ENCODE measurements around the gene MAT1A. TPM values are rescaled to one million over a fixed set of nuclear protein-coding genes. Genes with fewer than 3 reads are reported as not detected.
"Not testable (repeated sequence)": the region's sequence is repeated elsewhere in the genome, so short reads cannot be mapped to it uniquely, and the experiment has no call there.

The MAT1A gene
- total and polyA plus RNA-seq, 9 of the 15 experiments (the other 6 are each of a cell fraction or from before 2014, with no cell fraction given), result 0.03 to 0.30 (median 0.11) TPM; not detected in 2

GRCh38 chr10:80249906-80250305 lies 39.6 kb downstream of the MAT1A start:
- H3K4me3 ChIP-seq; DNase-seq (ENCODE audit: extremely low read depth in 1 of 4, low spot score in 3 of 4); H3K36me3 ChIP-seq (ENCODE audit: control insufficient read depth, insufficient read depth, low read length); H3K27ac ChIP-seq (ENCODE audit: extremely low read depth, low read depth, low read length); CTCF ChIA-PET (ENCODE audit: low intra/inter-chr PET ratio); H3K4me1 ChIP-seq (replicated peaks in 1 of 2; ENCODE audit: control insufficient read depth in 2 of 2, insufficient read depth in 2 of 2, low read length in 2 of 2); H3K9me1 ChIP-seq (ENCODE audit: control insufficient read depth, insufficient read depth, low read length); H3K9me3 ChIP-seq (replicated peaks; ENCODE audit: control insufficient read depth, insufficient read depth, low read depth, low read length); H4K20me1 ChIP-seq (replicated peaks; ENCODE audit: control insufficient read depth, insufficient read depth, low read length); H3K79me2 ChIP-seq (ENCODE audit: control insufficient read depth, insufficient read depth, low read length); BruUV-seq (replicated peaks); FAIRE-seq; H3K4me2 ChIP-seq (ENCODE audit: insufficient read depth, low read length); POLR2A ChIA-PET; intact Hi-C loops (cut with micrococcal nuclease); H3K9ac ChIP-seq (ENCODE audit: insufficient read depth in 1 of 2, low read depth in 2 of 2, low read length in 2 of 2); H2AFZ ChIP-seq (ENCODE audit: low read depth, low read length): not testable (repeated sequence)
- 0 out of 3 replicates have a peak, but pooled peaks have one; percentile 13 for ATAC-seq
- H3K27me3 ChIP-seq (ENCODE audit: control insufficient read depth in 2 of 2, insufficient read depth in 2 of 2, low read length in 2 of 2), result peaks cover 0 to 23% of the 10 kb centered on the region in 2 experiments; a peak in 3 of 5 replicates
- WGBS (ENCODE audit: insufficient coverage, low coverage, missing lambda C conversion rate), result 0% methylated on average over 1 of the region's 4 CpGs
- in situ Hi-C loops (cut with MboI), result loop anchor here (5.0 kb wide), 1 partner anchor 738 kb away; the partner anchor contains the start of gene EIF5AL1

GRCh38 chr10:80247611-80248010 lies 41.8 kb downstream of the MAT1A start:
- 2% methylated on average over 14 of the region's 20 CpGs for WGBS (ENCODE audit: insufficient coverage, low coverage, missing lambda C conversion rate)
- H3K27ac ChIP-seq (ENCODE audit: extremely low read depth, low read depth, low read length); H3K4me1 ChIP-seq (replicated peaks in 1 of 2; ENCODE audit: control insufficient read depth in 2 of 2, insufficient read depth in 2 of 2, low read length in 2 of 2); H3K4me2 ChIP-seq (ENCODE audit: insufficient read depth, low read length); ATAC-seq; H3K9me3 ChIP-seq (replicated peaks; ENCODE audit: control insufficient read depth, insufficient read depth, low read depth, low read length); H4K20me1 ChIP-seq (replicated peaks; ENCODE audit: control insufficient read depth, insufficient read depth, low read length); H3K36me3 ChIP-seq (ENCODE audit: control insufficient read depth, insufficient read depth, low read length); H2AFZ ChIP-seq (ENCODE audit: low read depth, low read length); H3K79me2 ChIP-seq (ENCODE audit: control insufficient read depth, insufficient read depth, low read length); H3K9me1 ChIP-seq (ENCODE audit: control insufficient read depth, insufficient read depth, low read length); BruUV-seq (replicated peaks); H3K9ac ChIP-seq (ENCODE audit: insufficient read depth in 1 of 2, low read depth in 2 of 2, low read length in 2 of 2); DNase-seq (ENCODE audit: extremely low read depth in 1 of 4, low spot score in 3 of 4); FAIRE-seq; CTCF ChIA-PET (ENCODE audit: low intra/inter-chr PET ratio); POLR2A ChIA-PET; H3K4me3 ChIP-seq; intact Hi-C loops (cut with micrococcal nuclease): not testable (repeated sequence)
- peaks cover 0 to 15% of the 10 kb centered on the region in 2 experiments; a peak in 2 of 5 replicates for H3K27me3 ChIP-seq (ENCODE audit: control insufficient read depth in 2 of 2, insufficient read depth in 2 of 2, low read length in 2 of 2)
- in situ Hi-C loops (cut with MboI), result loop anchor here (5.0 kb wide), 1 partner anchor 735 kb away; the partner anchor contains the start of gene EIF5AL1

GRCh38 chr10:80244371-80244770 lies 45.1 kb downstream of the MAT1A start:
- FAIRE-seq, result peak; percentile 55
- H3K9ac ChIP-seq (ENCODE audit: insufficient read depth in 1 of 2, low read depth in 2 of 2, low read length in 2 of 2); DNase-seq (ENCODE audit: extremely low read depth in 1 of 4, low spot score in 3 of 4); H3K4me3 ChIP-seq; BruUV-seq (replicated peaks); H3K4me2 ChIP-seq (ENCODE audit: insufficient read depth, low read length); POLR2A ChIA-PET; H3K27me3 ChIP-seq (ENCODE audit: control insufficient read depth in 2 of 2, insufficient read depth in 2 of 2, low read length in 2 of 2); H4K20me1 ChIP-seq (replicated peaks; ENCODE audit: control insufficient read depth, insufficient read depth, low read length); in situ Hi-C loops (cut with MboI); H2AFZ ChIP-seq (ENCODE audit: low read depth, low read length); H3K9me1 ChIP-seq (ENCODE audit: control insufficient read depth, insufficient read depth, low read length); H3K27ac ChIP-seq (ENCODE audit: extremely low read depth, low read depth, low read length); intact Hi-C loops (cut with micrococcal nuclease); H3K4me1 ChIP-seq (replicated peaks in 1 of 2; ENCODE audit: control insufficient read depth in 2 of 2, insufficient read depth in 2 of 2, low read length in 2 of 2); H3K79me2 ChIP-seq (ENCODE audit: control insufficient read depth, insufficient read depth, low read length); ATAC-seq; H3K9me3 ChIP-seq (replicated peaks; ENCODE audit: control insufficient read depth, insufficient read depth, low read depth, low read length); H3K36me3 ChIP-seq (ENCODE audit: control insufficient read depth, insufficient read depth, low read length); CTCF ChIA-PET (ENCODE audit: low intra/inter-chr PET ratio): not testable (repeated sequence)
- 6% methylated on average over 3 of the region's 3 CpGs for WGBS (ENCODE audit: insufficient coverage, low coverage, missing lambda C conversion rate)

GRCh38 chr10:80242341-80242740 lies 47.1 kb downstream of the MAT1A start:
- POLR2A ChIA-PET; in situ Hi-C loops (cut with MboI); DNase-seq (ENCODE audit: extremely low read depth in 1 of 4, low spot score in 3 of 4); H4K20me1 ChIP-seq (replicated peaks; ENCODE audit: control insufficient read depth, insufficient read depth, low read length); H3K36me3 ChIP-seq (ENCODE audit: control insufficient read depth, insufficient read depth, low read length); H3K27ac ChIP-seq (ENCODE audit: extremely low read depth, low read depth, low read length); H3K4me2 ChIP-seq (ENCODE audit: insufficient read depth, low read length); intact Hi-C loops (cut with micrococcal nuclease); H3K4me3 ChIP-seq; H3K9me1 ChIP-seq (ENCODE audit: control insufficient read depth, insufficient read depth, low read length); H3K27me3 ChIP-seq (ENCODE audit: control insufficient read depth in 2 of 2, insufficient read depth in 2 of 2, low read length in 2 of 2); ATAC-seq; H2AFZ ChIP-seq (ENCODE audit: low read depth, low read length); H3K9me3 ChIP-seq (replicated peaks; ENCODE audit: control insufficient read depth, insufficient read depth, low read depth, low read length); H3K4me1 ChIP-seq (replicated peaks in 1 of 2; ENCODE audit: control insufficient read depth in 2 of 2, insufficient read depth in 2 of 2, low read length in 2 of 2); BruUV-seq (replicated peaks); H3K9ac ChIP-seq (ENCODE audit: insufficient read depth in 1 of 2, low read depth in 2 of 2, low read length in 2 of 2); H3K79me2 ChIP-seq (ENCODE audit: control insufficient read depth, insufficient read depth, low read length); CTCF ChIA-PET (ENCODE audit: low intra/inter-chr PET ratio): not testable (repeated sequence)
- WGBS (ENCODE audit: insufficient coverage, low coverage, missing lambda C conversion rate), result no CpG with 5 or more reads among the region's 4 CpGs
- FAIRE-seq, result peak; percentile 61

All from K562 (cell line).